PC-9 (cell line): ENCODE data around the gene CR2.

Source experiments
- CTCF ChIP-seq: fragments of 200-600 bp; sonication (generic); conservative IDR thresholded peaks from 2 replicates; pipeline ENCODE4 v1.6.1; 2017; ENCODE audit warnings: mixed run types, antibody characterized with exemption, mild to moderate bottlenecking, moderate library complexity
- EZH2 ChIP-seq: fragments of 200-600 bp; sonication (generic); IDR thresholded peaks from 2 replicates; pipeline ENCODE4 v1.8.0; 2017; ENCODE audit warnings: antibody characterized with exemption, low read depth

GRCh38 chr1:207427832-207428585, 26.1 kb upstream of the CR2 start:
- no peak for TF ChIP-seq CTCF
- no peak for TF ChIP-seq EZH2
